Left forelimb (tissue), 1 donor: ENCODE data around the gene WFS1.

Experiments
- DNase-seq: peaks from one replicate; pipeline ENCODE4 v3.0.0-alpha.2; 2018; ENCODE audit warnings: low spot score

The WFS1 gene

GRCh38 chr4:6269616-6270511, at the start of gene WFS1:
Gene WFS1, plus strand, starts transcription at chr4:6269850. Its CDS starts 7,606 bp downstream, at chr4:6277456.
- peak; percentile 100 for DNase-seq

GRCh38 chr4:6221301-6221850, 48.3 kb upstream of the WFS1 start:
- no peak for DNase-seq

GRCh38 chr4:6221851-6222760, 47.5 kb upstream of the WFS1 start:
- DNase-seq: no peak

- no peak for DNase-seq
Measured at GRCh38 chr4:6222761-6223292, 46.8 kb upstream of the WFS1 start.

GRCh38 chr4:6224735-6225134, 44.9 kb upstream of the WFS1 start:
- no peak for DNase-seq

- no peak for DNase-seq
Measured at GRCh38 chr4:6225469-6225868, 44.2 kb upstream of the WFS1 start.

GRCh38 chr4:6226506-6226905, 43.1 kb upstream of the WFS1 start:
- DNase-seq: no peak

GRCh38 chr4:6227412-6228157, 42.1 kb upstream of the WFS1 start:
- no peak for DNase-seq

GRCh38 chr4:6228158-6229067, 41.2 kb upstream of the WFS1 start:
- no peak for DNase-seq

- no peak for DNase-seq
Measured at GRCh38 chr4:6229095-6229494, 40.6 kb upstream of the WFS1 start.

- DNase-seq: no peak
Measured at GRCh38 chr4:6229671-6230501, 39.8 kb upstream of the WFS1 start.

GRCh38 chr4:6230502-6230785, 39.2 kb upstream of the WFS1 start:
- DNase-seq: no peak

- DNase-seq: no peak
Measured at GRCh38 chr4:6230827-6231662, 38.6 kb upstream of the WFS1 start.

GRCh38 chr4:6231663-6232165, 37.9 kb upstream of the WFS1 start:
- no peak for DNase-seq

GRCh38 chr4:6232836-6233785, 36.5 kb upstream of the WFS1 start:
- DNase-seq: no peak

GRCh38 chr4:6233929-6234328, 35.7 kb upstream of the WFS1 start:
- DNase-seq: no peak

- no peak for DNase-seq
Measured at GRCh38 chr4:6235012-6235411, 34.6 kb upstream of the WFS1 start.
